Neural progenitor cell (in vitro differentiated cells): Measurements from ENCODE around the gene CARF. TPM values are rescaled to one million over a fixed set of nuclear protein-coding genes. Genes with fewer than 3 reads are reported as not detected.

Experiments used
- DNase-seq: peaks from one replicate; pipeline ENCODE4 v3.0.0-alpha.2; 2016; ENCODE audit warnings: low spot score
- H2AFZ ChIP-seq: fragments of 200-600 bp; sonication (generic); replicated peaks from 2 replicates; pipeline ENCODE4 v1.6.1; 2016; ENCODE audit warnings: antibody characterized with exemption
- H3F3A ChIP-seq: fragments of 200-600 bp; sonication (generic); 2 replicates; pipeline ENCODE4 v1.6.1; 2016; ENCODE audit warnings: antibody characterized with exemption, low read depth
- H3K27ac ChIP-seq: fragments of 200-600 bp; sonication (generic); 2 replicates; pipeline ENCODE4 v1.5.1; 2016; ENCODE audit warnings: mild to moderate bottlenecking
- H3K27me3 ChIP-seq: fragments of 200-600 bp; sonication (generic); 2 replicates; pipeline ENCODE4 v1.6.1; 2016; ENCODE audit warnings: mild to moderate bottlenecking, moderate library complexity
- H3K36me3 ChIP-seq: fragments of 200-600 bp; sonication (generic); 2 replicates; pipeline ENCODE4 v1.5.1; 2016
- H3K4me1 ChIP-seq: fragments of 200-600 bp; sonication (generic); 2 replicates; pipeline ENCODE4 v1.6.1; 2016; ENCODE audit warnings: mixed run types
- H3K4me2 ChIP-seq: fragments of 200-600 bp; sonication (generic); 2 replicates; pipeline ENCODE4 v1.6.1; 2016
- H3K4me3 ChIP-seq: fragments of 200-600 bp; sonication (generic); 2 replicates; pipeline ENCODE4 v1.5.1; 2016
- H3K79me2 ChIP-seq: fragments of 200-600 bp; sonication (generic); 2 replicates; pipeline ENCODE4 v1.6.1; 2016; ENCODE audit warnings: low read depth
- H3K9ac ChIP-seq: fragments of 200-600 bp; sonication (generic); 2 replicates; pipeline ENCODE4 v1.6.1; 2016
- H3K9me3 ChIP-seq: fragments of 200-600 bp; sonication (generic); 2 replicates; pipeline ENCODE4 v1.5.1; 2016; ENCODE audit warnings: low read depth
- H4K20me1 ChIP-seq: fragments of 200-600 bp; sonication (generic); 2 replicates; pipeline ENCODE4 v1.6.1; 2016; ENCODE audit warnings: low read depth
- H3K27ac Mint-ChIP-seq: 3 replicates; pipeline ENCODE4 v1.8.0; 2021; ENCODE audit warnings: mixed read lengths
- H3K27me3 Mint-ChIP-seq: 2 replicates; pipeline ENCODE4 v1.8.0; 2022; ENCODE audit warnings: low read depth, mild to moderate bottlenecking, inconsistent platforms, moderate library complexity, mixed read lengths; ENCODE audit not compliant: insufficient read depth
- H3K36me3 Mint-ChIP-seq: 3 replicates; pipeline ENCODE4 v1.8.0; 2021; ENCODE audit warnings: mixed read lengths
- H3K4me1 Mint-ChIP-seq: 3 replicates; pipeline ENCODE4 v1.8.0; 2021; ENCODE audit warnings: mixed read lengths
- H3K4me3 Mint-ChIP-seq: 3 replicates; pipeline ENCODE4 v1.8.0; 2021; ENCODE audit warnings: mild to moderate bottlenecking, moderate library complexity, mixed read lengths
- H3K9me3 Mint-ChIP-seq: 3 replicates; pipeline ENCODE4 v1.8.0; 2020; ENCODE audit warnings: mixed read lengths
- CTCF ChIP-seq: fragments of 200-600 bp; sonication (generic); IDR thresholded peaks from 2 replicates; pipeline ENCODE4 v1.5.1; 2017; ENCODE audit warnings: antibody characterized with exemption, mild to moderate bottlenecking
- EZH2 ChIP-seq: fragments of 200-600 bp; sonication (generic); IDR thresholded peaks from 2 replicates; pipeline ENCODE4 v1.6.1; 2017; ENCODE audit warnings: antibody characterized with exemption, mild to moderate bottlenecking, moderate library complexity
- EZH2phosphoT487 ChIP-seq: fragments of 200-600 bp; sonication (generic); IDR thresholded peaks from 2 replicates; pipeline ENCODE4 v1.6.1; 2017; ENCODE audit warnings: antibody characterized with exemption
- small RNA-seq: library from RNA; depleted of rRNA; stranded (forward); fragments of <200 nt; gene quantifications from one replicate; pipeline ENCODE3, GENCODE V24; 2015
- total RNA-seq: library from RNA; depleted of rRNA; stranded (reverse); fragments of >200 nt; gene quantifications from 2 replicates; pipeline ENCODE4 v1.2.3, GENCODE V29; 2015; ENCODE audit warnings: low replicate concordance

The CARF gene
- total RNA-seq, 1 donor from 2014 or later, result 30.9 TPM

- no peak overlapping the region for H3K4me3 Mint-ChIP-seq
Measured at GRCh38 chr2:203030545-203030944, 118.5 kb downstream of the CARF start.

GRCh38 chr2:203030991-203031390 lies 118.9 kb downstream of the CARF start:
- peaks cover 4% of the 10 kb centered on the region for H3K9me3 Mint-ChIP-seq
- H4K20me1 ChIP-seq, result no peaks in the 10 kb centered on the region
- no peak overlapping the region for H3K4me3 Mint-ChIP-seq

More at GRCh38 chr2:203030545-203030944, 118.5 kb downstream of the CARF start:
- H3K36me3 ChIP-seq, result no peaks in the 10 kb centered on the region
- no peaks in the 10 kb centered on the region for H3K4me1 Mint-ChIP-seq
- DNase-seq, result no peak
- no peaks in the 10 kb centered on the region for H3K4me1 ChIP-seq
- no peak for TF ChIP-seq EZH2phosphoT487
- no peak for TF ChIP-seq EZH2
- no peak for TF ChIP-seq CTCF
- no peak overlapping the region for H3K27ac ChIP-seq
- H4K20me1 ChIP-seq, result no peaks in the 10 kb centered on the region
- no peak overlapping the region for H3K27ac Mint-ChIP-seq
- no peaks in the 10 kb centered on the region for H3K27me3 ChIP-seq
- no peaks in the 10 kb centered on the region for H3F3A ChIP-seq
- H3K79me2 ChIP-seq, result no peaks in the 10 kb centered on the region
- no peak overlapping the region for H3K4me3 ChIP-seq
- peaks cover 4% of the 10 kb centered on the region for H3K9me3 Mint-ChIP-seq
- no peaks in the 10 kb centered on the region for H3K9me3 ChIP-seq
- H3K27me3 Mint-ChIP-seq, result no peaks in the 10 kb centered on the region
- no peak overlapping the region for H3K9ac ChIP-seq
- H2AFZ ChIP-seq, result no peak overlapping the region
- H3K4me2 ChIP-seq, result no peak overlapping the region
- peaks cover 2% of the 10 kb centered on the region for H3K36me3 Mint-ChIP-seq

GRCh38 chr2:203033395-203033794 lies 121.3 kb downstream of the CARF start:
- no peak for DNase-seq
- Histone ChIP-seq H3F3A (no peaks in the 10 kb centered on the region), H4K20me1 (no peaks in the 10 kb centered on the region), H3K27me3 (no peaks in the 10 kb centered on the region), H3K9me3 (no peaks in the 10 kb centered on the region), H2AFZ (no peak overlapping the region), H3K4me3 (no peak overlapping the region), H3K4me1 (no peaks in the 10 kb centered on the region), H3K9ac (no peak overlapping the region), H3K4me2 (no peak overlapping the region), H3K36me3 (no peaks in the 10 kb centered on the region), H3K79me2 (peaks cover 3% of the 10 kb centered on the region), H3K27ac (no peak overlapping the region)
- no peak for TF ChIP-seq EZH2
- no peak overlapping the region for H3K4me3 Mint-ChIP-seq
- H3K9me3 Mint-ChIP-seq, result peaks cover 4% of the 10 kb centered on the region
- H3K36me3 Mint-ChIP-seq, result peaks cover 2% of the 10 kb centered on the region
- H3K27me3 Mint-ChIP-seq, result no peaks in the 10 kb centered on the region
- no peaks in the 10 kb centered on the region for H3K4me1 Mint-ChIP-seq
- no peak overlapping the region for H3K27ac Mint-ChIP-seq

More at GRCh38 chr2:203030991-203031390, 118.9 kb downstream of the CARF start:
- H3F3A ChIP-seq, result no peaks in the 10 kb centered on the region
- Mint-ChIP-seq H3K27me3 (no peaks in the 10 kb centered on the region), H3K27ac (no peak overlapping the region), H3K4me1 (no peaks in the 10 kb centered on the region), H3K36me3 (peaks cover 2% of the 10 kb centered on the region)
- H3K9me3 ChIP-seq, result no peaks in the 10 kb centered on the region
- no peak overlapping the region for H3K27ac ChIP-seq
- no peaks in the 10 kb centered on the region for H3K4me1 ChIP-seq
- no peaks in the 10 kb centered on the region for H3K36me3 ChIP-seq
- no peak overlapping the region for H2AFZ ChIP-seq
- no peak overlapping the region for H3K4me2 ChIP-seq
- TF ChIP-seq CTCF (no peak), EZH2phosphoT487 (no peak), EZH2 (no peak)
- H3K27me3 ChIP-seq, result no peaks in the 10 kb centered on the region
- no peak overlapping the region for H3K4me3 ChIP-seq
- no peak for DNase-seq
- no peaks in the 10 kb centered on the region for H3K79me2 ChIP-seq
- no peak overlapping the region for H3K9ac ChIP-seq

- H3K9me3 Mint-ChIP-seq, result peaks cover 4% of the 10 kb centered on the region
- Histone ChIP-seq H2AFZ (no peak overlapping the region), H3K79me2 (peaks cover 3% of the 10 kb centered on the region), H3K4me2 (no peak overlapping the region), H3K27me3 (no peaks in the 10 kb centered on the region), H3K9ac (no peak overlapping the region), H3F3A (no peaks in the 10 kb centered on the region), H4K20me1 (no peaks in the 10 kb centered on the region), H3K27ac (no peak overlapping the region), H3K36me3 (no peaks in the 10 kb centered on the region), H3K9me3 (no peaks in the 10 kb centered on the region), H3K4me1 (no peaks in the 10 kb centered on the region), H3K4me3 (no peak overlapping the region)
- peaks cover 2% of the 10 kb centered on the region for H3K36me3 Mint-ChIP-seq
- H3K27ac Mint-ChIP-seq, result no peak overlapping the region
- H3K4me3 Mint-ChIP-seq, result no peak overlapping the region
- no peaks in the 10 kb centered on the region for H3K27me3 Mint-ChIP-seq
- no peak for DNase-seq
- TF ChIP-seq EZH2phosphoT487, result no peak
- no peak for TF ChIP-seq EZH2
- no peak for TF ChIP-seq CTCF
- H3K4me1 Mint-ChIP-seq, result no peaks in the 10 kb centered on the region
Measured at GRCh38 chr2:203035879-203036470, 123.9 kb downstream of the CARF start.

Small RNA genes within 50 kb of the gene (small RNA-seq; reads per million reads assigned to genes)
- gene AC010900.2, result not detected

Other genes starting within 250 kb of the CARF start
- 11.7 and 27.5 TPM in 2 replicates for gene ICA1L, start 40.5 kb upstream of the CARF start, total RNA-seq
- gene WDR12, start 602 bp upstream of the CARF start, total RNA-seq, result 54.0 and 58.6 TPM in 2 replicates
- 10.3 and 10.4 TPM in 2 replicates for gene NBEAL1, start 102.6 kb downstream of the CARF start, total RNA-seq